B cell (primary cell): ENCODE data around the gene CHAF1A. TPM values are rescaled to one million over a fixed set of nuclear protein-coding genes. Genes with fewer than 3 reads are reported as not detected.

ENCODE experiments used
- ATAC-seq: fragments of 200-7000 bp; cut with Tn5 transposase; one replicate; pipeline ENCODE4 v1.10.0; 2021; ENCODE audit warnings: low read depth, mild to moderate bottlenecking, moderate number of reproducible peaks, moderate library complexity
- CTCF ChIA-PET: fragments of 350-600 bp; sonication (Branson Sonifier 250); formaldehyde crosslinking; loops from one replicate; lab custom pipeline; 2021; ENCODE audit warnings: antibody characterized with exemption, inconsistent platforms; lab: Charles Lee
- POLR2A ChIA-PET: fragments of 350-600 bp; sonication (Branson Sonifier 250); formaldehyde crosslinking; loops from one replicate; lab custom pipeline; 2021; ENCODE audit warnings: antibody characterized with exemption; lab: Charles Lee
- DNase-seq: peaks from one replicate; pipeline ENCODE4 v3.0.0; 2013
- H2AFZ ChIP-seq: 2 replicates; pipeline ENCODE4 v1.6.1; 2012; ENCODE audit warnings: mild to moderate bottlenecking, low read depth, low read length; ENCODE audit not compliant: insufficient read depth, poor library complexity, severe bottlenecking
- H3K27ac ChIP-seq, 2 donors: 1 replicate in 1 of 2; 2 replicates in 1 of 2; pipeline ENCODE4 v1.5.1; 2012 to 2013; ENCODE audit warnings: low read length in 2 of 2, mild to moderate bottlenecking in 2 of 2, moderate library complexity in 1 of 2
- H3K27me3 ChIP-seq, 4 experiments: fragments of 200-600 bp in 1 of 4; sonication (generic) in 1 of 4; replicated peaks in 1 of 4; 1 replicate in 2 of 4; 2 replicates in 2 of 4; pipeline versions ENCODE4 v1.6.1 to v1.7.0; 2013 to 2016; ENCODE audit warnings: low read length in 3 of 4, mild to moderate bottlenecking in 2 of 4, mixed read lengths in 1 of 4, moderate library complexity in 1 of 4; ENCODE audit not compliant: insufficient read depth in 4 of 4, control insufficient read depth in 3 of 4; ENCODE audit errors: control extremely low read depth in 1 of 4
- H3K36me3 ChIP-seq, 2 experiments: replicated peaks in 1 of 2; 1 replicate in 1 of 2; 2 replicates in 1 of 2; pipeline versions ENCODE4 v1.6.1 to v1.7.1; 2013; ENCODE audit warnings: low read length in 1 of 2; ENCODE audit not compliant: insufficient read depth in 2 of 2, control insufficient read depth in 1 of 2; ENCODE audit errors: control extremely low read depth in 1 of 2, extremely low read depth in 1 of 2
- H3K4me1 ChIP-seq, 2 donors: fragments of 200-600 bp in 1 of 2; sonication (generic) in 1 of 2; 1 replicate in 1 of 2; 2 replicates in 1 of 2; pipeline versions ENCODE4 v1.5.1 to v1.6.1; 2013 to 2017; ENCODE audit warnings: low read length in 2 of 2; ENCODE audit not compliant: control insufficient read depth in 2 of 2, insufficient read depth in 2 of 2
- H3K4me2 ChIP-seq: replicated peaks from 2 replicates; pipeline ENCODE3; 2012; ENCODE audit warnings: mild to moderate bottlenecking, low read depth, low read length; ENCODE audit not compliant: poor library complexity, severe bottlenecking
- H3K4me3 ChIP-seq, 5 experiments: fragments of 200-600 bp in 1 of 5; sonication (generic) in 1 of 5; 1 replicate in 3 of 5; 2 replicates in 2 of 5; pipeline versions ENCODE4 v1.5.1 to v1.7.0; 2011 to 2016; ENCODE audit warnings: low read length in 4 of 5, mild to moderate bottlenecking in 4 of 5, low read depth in 2 of 5, control low read depth in 1 of 5, moderate library complexity in 1 of 5; ENCODE audit not compliant: insufficient read depth in 1 of 5; ENCODE audit errors: control extremely low read depth in 1 of 5, extremely low read depth in 1 of 5
- H3K79me2 ChIP-seq: fragments of 200-600 bp; sonication (generic); one replicate; pipeline ENCODE4 v1.6.0; 2016; ENCODE audit warnings: low read length; ENCODE audit not compliant: control insufficient read depth, insufficient read depth
- H3K9ac ChIP-seq: fragments of 200-600 bp; sonication (generic); 2 replicates; pipeline ENCODE4 v1.6.1; 2017; ENCODE audit warnings: mild to moderate bottlenecking, low read length, moderate library complexity
- H3K9me3 ChIP-seq, 3 donors: one replicate each; pipeline versions ENCODE4 v1.6.1 to v1.7.1; 2013; ENCODE audit warnings: low read length in 2 of 3; ENCODE audit not compliant: control insufficient read depth in 2 of 3, insufficient read depth in 1 of 3; ENCODE audit errors: control extremely low read depth in 1 of 3
- H4K20me1 ChIP-seq: 2 replicates; pipeline ENCODE4 v1.6.0; 2012; ENCODE audit warnings: mild to moderate bottlenecking, low read length; ENCODE audit not compliant: insufficient read depth, control insufficient read depth, poor library complexity, severe bottlenecking
- H3K27ac Mint-ChIP-seq: one replicate; pipeline ENCODE4 v1.8.0; 2021; ENCODE audit warnings: mixed read lengths
- H3K27me3 Mint-ChIP-seq: one replicate; pipeline ENCODE4 v1.8.0; 2021; ENCODE audit warnings: mixed read lengths
- H3K4me1 Mint-ChIP-seq: one replicate; pipeline ENCODE4 v1.8.0; 2021; ENCODE audit warnings: mixed read lengths
- H3K4me3 Mint-ChIP-seq: one replicate; pipeline ENCODE4 v1.8.0; 2021; ENCODE audit warnings: mixed read lengths
- H3K9me3 Mint-ChIP-seq: one replicate; pipeline ENCODE4 v1.8.0; 2022; ENCODE audit warnings: mixed read lengths; ENCODE audit not compliant: insufficient read depth
- EZH2 ChIP-seq: IDR thresholded peaks from 2 replicates; pipeline ENCODE4 v1.6.1; 2012; ENCODE audit warnings: borderline replicate concordance, low read depth, mild to moderate bottlenecking, moderate library complexity, low read length; ENCODE audit not compliant: insufficient read depth, poor library complexity, severe bottlenecking
- WGBS: methylation state at CpG from one replicate; pipeline ENCODE4 v1.1.5; 2013; ENCODE audit warnings: missing lambda C conversion rate; ENCODE audit not compliant: insufficient coverage; 5-methylcytosine and 5-hydroxymethylcytosine counted together
- intact Hi-C: fragments of 100-400 bp; cut with micrococcal nuclease; formaldehyde crosslinking; loops from one replicate; pipeline ENCODE4 v1.10.0; 2022
- polyA plus RNA-seq: library from polyadenylated mRNA; depleted of rRNA; stranded (reverse); fragments of >200 nt; gene quantifications from 2 replicates; pipeline ENCODE4 v1.2.3, GENCODE V29; 2012
- total RNA-seq, 2 donors: library from RNA; stranded (reverse); fragments of 120-200 nt in 1 of 2; gene quantifications; 1 replicate in 1 of 2; 2 replicates in 1 of 2; pipeline versions ENCODE4 v1.2.3 to v1.2.4, GENCODE V29; 2013 to 2022
- TF ChIP-seq, protein P1 (sequence below): fragments of 200-600 bp; IDR thresholded peaks from one replicate; pipeline ENCODE4 v1.8.0; 2022; ENCODE audit warnings: antibody characterized with exemption, mild to moderate bottlenecking

The CHAF1A gene
- total and polyA plus RNA-seq, 2 donors (not counting 1 experiment from before 2014, with no cell fraction given) = 15.1 to 19.7 TPM

DNA sequence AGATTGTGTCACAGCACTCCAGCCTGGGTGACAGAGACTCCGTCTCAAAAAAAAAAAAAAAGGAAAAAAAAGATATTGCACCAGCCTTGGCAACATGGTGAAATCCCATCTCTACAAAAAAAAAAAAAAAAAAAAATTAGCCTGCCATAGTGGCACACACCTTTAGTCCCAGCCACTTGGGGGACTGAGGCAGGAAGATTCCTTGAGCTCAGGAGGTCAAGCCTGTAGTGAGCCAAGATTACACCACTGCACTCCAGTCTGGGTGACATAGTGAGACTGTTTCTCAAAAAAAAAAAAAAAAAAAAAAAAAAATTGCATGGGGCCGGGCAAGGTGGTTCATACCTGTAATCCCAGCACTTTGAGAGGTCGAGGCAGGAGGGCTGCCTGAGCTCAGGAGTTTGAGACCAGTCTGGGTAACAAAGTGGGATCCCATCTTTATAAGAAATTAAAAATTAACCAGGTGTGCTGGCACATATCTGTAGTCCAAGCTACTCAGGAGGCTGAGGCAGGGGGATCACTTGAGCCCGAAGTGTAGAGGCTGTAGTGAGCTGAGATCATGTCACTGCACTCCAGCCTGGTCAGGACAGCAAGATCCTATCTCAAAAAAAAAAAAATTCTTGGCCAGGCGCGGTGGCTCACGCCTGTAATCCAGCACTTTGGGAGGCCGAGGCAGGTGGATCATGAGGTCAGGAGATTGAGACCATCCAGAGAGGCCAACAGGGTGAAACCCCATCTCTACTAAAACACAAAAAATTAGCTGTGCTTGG is 62.6 kb downstream of the CHAF1A start:
- ChIA-PET CTCF (interaction anchor here (0.6 to 0.7 kb wide), 2 partner anchors 11 to 47 kb away, joined by 3 read pairs; no protein-coding TSS in a partner anchor), POLR2A (interaction anchor here (0.7 kb wide), 1 partner anchor 205 kb away, joined by 8 read pairs; the partner anchor contains the start of gene MYDGF)
- no peak for TF ChIP-seq EZH2
- TF ChIP-seq, protein P1, sequence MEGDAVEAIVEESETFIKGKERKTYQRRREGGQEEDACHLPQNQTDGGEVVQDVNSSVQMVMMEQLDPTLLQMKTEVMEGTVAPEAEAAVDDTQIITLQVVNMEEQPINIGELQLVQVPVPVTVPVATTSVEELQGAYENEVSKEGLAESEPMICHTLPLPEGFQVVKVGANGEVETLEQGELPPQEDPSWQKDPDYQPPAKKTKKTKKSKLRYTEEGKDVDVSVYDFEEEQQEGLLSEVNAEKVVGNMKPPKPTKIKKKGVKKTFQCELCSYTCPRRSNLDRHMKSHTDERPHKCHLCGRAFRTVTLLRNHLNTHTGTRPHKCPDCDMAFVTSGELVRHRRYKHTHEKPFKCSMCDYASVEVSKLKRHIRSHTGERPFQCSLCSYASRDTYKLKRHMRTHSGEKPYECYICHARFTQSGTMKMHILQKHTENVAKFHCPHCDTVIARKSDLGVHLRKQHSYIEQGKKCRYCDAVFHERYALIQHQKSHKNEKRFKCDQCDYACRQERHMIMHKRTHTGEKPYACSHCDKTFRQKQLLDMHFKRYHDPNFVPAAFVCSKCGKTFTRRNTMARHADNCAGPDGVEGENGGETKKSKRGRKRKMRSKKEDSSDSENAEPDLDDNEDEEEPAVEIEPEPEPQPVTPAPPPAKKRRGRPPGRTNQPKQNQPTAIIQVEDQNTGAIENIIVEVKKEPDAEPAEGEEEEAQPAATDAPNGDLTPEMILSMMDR = no peak
- Histone ChIP-seq H3K4me2 (no peak overlapping the region), H3K36me3 (no peaks in the 10 kb centered on the region), H3K9ac (no peak overlapping the region), H3K27me3 (no peaks in the 10 kb centered on the region), H3K4me3 (no peak overlapping the region), H4K20me1 (no peaks in the 10 kb centered on the region), H3K27ac (no peak overlapping the region), H3K4me1 (no peaks in the 10 kb centered on the region), H3K9me3 (no peaks in the 10 kb centered on the region), H2AFZ (no peak overlapping the region), H3K79me2 (no peaks in the 10 kb centered on the region)
- no peak overlapping the region for H3K4me3 Mint-ChIP-seq
- WGBS = 60% methylated on average over 1 of the region's 8 CpGs
- H3K27me3 Mint-ChIP-seq = no peaks in the 10 kb centered on the region
- intact Hi-C loops = no loop called here
- DNase-seq (no peak), ATAC-seq (no peak)
- H3K9me3 Mint-ChIP-seq = no peaks in the 10 kb centered on the region
- H3K4me1 Mint-ChIP-seq = no peaks in the 10 kb centered on the region
- no peak overlapping the region for H3K27ac Mint-ChIP-seq

DNA sequence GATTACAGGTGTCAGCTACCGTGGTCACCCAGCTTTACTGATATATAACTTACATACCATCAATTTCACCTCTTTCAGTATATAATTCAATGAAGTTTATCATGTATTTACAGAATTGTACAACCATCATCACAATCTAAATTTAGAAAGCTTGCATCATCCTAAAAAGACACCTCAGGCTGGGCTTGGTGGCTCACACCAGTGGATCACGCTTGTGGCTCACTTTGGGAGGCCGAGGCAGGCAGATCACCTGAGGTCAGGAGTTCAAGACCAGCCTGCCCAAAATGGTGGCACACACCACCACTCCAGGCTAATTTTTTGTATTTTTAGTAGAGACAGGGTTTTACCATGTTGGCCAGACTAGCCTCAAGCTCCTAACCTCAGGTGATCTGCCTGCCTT is 65.4 kb downstream of the CHAF1A start:
- no peak overlapping the region for H3K27ac ChIP-seq
- peaks cover 5% of the 10 kb centered on the region for H3K79me2 ChIP-seq
- no peak overlapping the region for H3K4me3 Mint-ChIP-seq
- TF ChIP-seq, protein P1 = no peak
- H3K4me3 ChIP-seq = no peak overlapping the region
- no peaks in the 10 kb centered on the region for H3K9me3 ChIP-seq
- no peaks in the 10 kb centered on the region for H3K36me3 ChIP-seq
- CTCF ChIA-PET = no interaction called here
- H3K4me1 Mint-ChIP-seq = peaks cover 4% of the 10 kb centered on the region
- peaks cover 4% of the 10 kb centered on the region for H4K20me1 ChIP-seq
- no peaks in the 10 kb centered on the region for H3K9me3 Mint-ChIP-seq
- H3K4me1 ChIP-seq = peaks cover 3 to 10% of the 10 kb centered on the region in 2 donors
- no peak overlapping the region for H3K4me2 ChIP-seq
- WGBS = no CpG with 5 or more reads among the region's 3 CpGs
- no peaks in the 10 kb centered on the region for H3K27me3 Mint-ChIP-seq
- no peak overlapping the region for H3K9ac ChIP-seq
- DNase-seq (no peak), ATAC-seq (no peak)
- intact Hi-C loops = no loop called here
- POLR2A ChIA-PET = no interaction called here
- no peak overlapping the region for H2AFZ ChIP-seq
- H3K27me3 ChIP-seq = no peaks in the 10 kb centered on the region
- no peak overlapping the region for H3K27ac Mint-ChIP-seq
